Colonic mucosa (tissue), 4 donors: ENCODE measurements around the gene EIF1AX. TPM values are rescaled to one million over a fixed set of nuclear protein-coding genes. Genes with fewer than 3 reads are reported as not detected.

Experiments used
- DNase-seq: peaks from one replicate; pipeline ENCODE4 v3.0.0-alpha.2; 2020
- H3K27ac ChIP-seq: fragments of 200-600 bp; one replicate; pipeline ENCODE4 v1.8.0; 2021
- H3K27me3 ChIP-seq: fragments of 200-600 bp; one replicate; pipeline ENCODE4 v1.8.0; 2021
- H3K36me3 ChIP-seq: fragments of 200-600 bp; one replicate; pipeline ENCODE4 v1.8.0; 2021
- H3K4me1 ChIP-seq: fragments of 200-600 bp; one replicate; pipeline ENCODE4 v1.8.0; 2021; ENCODE audit warnings: mild to moderate bottlenecking
- H3K4me3 ChIP-seq: fragments of 200-600 bp; one replicate; pipeline ENCODE4 v1.8.0; 2021
- H3K9ac ChIP-seq, 2 donors: one replicate each; pipeline ENCODE4 v1.7.0; 2013; ENCODE audit warnings: control low read depth in 2 of 2, low read depth in 2 of 2, low read length in 2 of 2
- H3K9me3 ChIP-seq: fragments of 200-600 bp; one replicate; pipeline ENCODE4 v1.8.0; 2021
- CTCF ChIP-seq: fragments of 200-600 bp; IDR thresholded peaks from one replicate; pipeline ENCODE4 v1.8.0; 2022; ENCODE audit warnings: antibody characterized with exemption, mild to moderate bottlenecking
- intact Hi-C: fragments of 100-400 bp; cut with DNase I; formaldehyde crosslinking; loops from one replicate; pipeline ENCODE4 v1.14.1; 2022
- total RNA-seq, 2 donors: library from RNA; stranded (reverse); fragmentation: NEBNext Ultra II Directional in 1 of 2; extraction: Animal tissue kit (Norgen Biotek cat#: 25700) in 1 of 2; gene quantifications; one replicate each; pipeline ENCODE4 v1.2.1, GENCODE V29; 2021
- donor health status: healthy.
- donor health status: DM: no; HTN: no; CAD: no.
- donor health status: DM: no; HTN: no; CAD: no.

Gene EIF1AX
- total RNA-seq = 100 to 1,000 TPM; 106 to 149 TPM

- TF ChIP-seq CTCF = no peak
- Histone ChIP-seq H3K27me3 (no peaks in the 10 kb centered on the region), H3K4me3 (peak within 1 kb of the TSS; percentile 63), H3K9me3 (no peaks in the 10 kb centered on the region), H3K27ac (peak within 1 kb of the TSS; percentile 81), H3K36me3 (no peaks in the 10 kb centered on the region), H3K4me1 (no peaks in the 10 kb centered on the region), H3K9ac (peak within 1 kb of the TSS; percentile 91)
- peak; percentile 99 for DNase-seq
- intact Hi-C loops = loop anchor here (10.0 kb wide), 1 partner anchor 303 kb away; no protein-coding TSS in a partner anchor
Measured at GRCh38 chrX:20141281-20142220, at the start of gene EIF1AX. Gene EIF1AX (minus strand): TSS chrX:20141838. CDS start chrX:20141640, 198 bp downstream.

GRCh38 chrX:20189171-20189570 is 47.5 kb upstream of the EIF1AX start:
- Histone ChIP-seq H3K9ac (no peak overlapping the region), H3K4me1 (no peaks in the 10 kb centered on the region), H3K4me3 (no peak overlapping the region), H3K9me3 (no peaks in the 10 kb centered on the region), H3K27ac (no peak overlapping the region), H3K36me3 (no peaks in the 10 kb centered on the region), H3K27me3 (no peaks in the 10 kb centered on the region)
- intact Hi-C loops = no loop called here
- no peak for DNase-seq
- TF ChIP-seq CTCF = no peak

- H3K9ac ChIP-seq = no peak overlapping the region
- H3K4me3 ChIP-seq = no peak overlapping the region
- no peaks in the 10 kb centered on the region for H3K9me3 ChIP-seq
- no peaks in the 10 kb centered on the region for H3K27me3 ChIP-seq
- H3K36me3 ChIP-seq = no peaks in the 10 kb centered on the region
- DNase-seq = no peak
- no peak for TF ChIP-seq CTCF
- H3K4me1 ChIP-seq = no peaks in the 10 kb centered on the region
- intact Hi-C loops = no loop called here
- H3K27ac ChIP-seq = no peak overlapping the region
Measured at GRCh38 chrX:20181598-20182329, 40.1 kb upstream of the EIF1AX start.

GRCh38 chrX:20177093-20177492 is 35.5 kb upstream of the EIF1AX start:
- Histone ChIP-seq H3K4me1 (no peaks in the 10 kb centered on the region), H3K9me3 (no peaks in the 10 kb centered on the region), H3K4me3 (no peak overlapping the region), H3K27ac (no peak overlapping the region), H3K27me3 (no peaks in the 10 kb centered on the region), H3K9ac (no peak overlapping the region), H3K36me3 (no peaks in the 10 kb centered on the region)
- no peak for DNase-seq
- intact Hi-C loops = no loop called here
- no peak for TF ChIP-seq CTCF

GRCh38 chrX:20173856-20174255 is 32.2 kb upstream of the EIF1AX start:
- intact Hi-C loops = no loop called here
- no peaks in the 10 kb centered on the region for H3K4me1 ChIP-seq
- DNase-seq = no peak
- H3K9ac ChIP-seq = no peak overlapping the region
- no peak for TF ChIP-seq CTCF
- no peak overlapping the region for H3K4me3 ChIP-seq
- H3K27ac ChIP-seq = no peak overlapping the region
- no peaks in the 10 kb centered on the region for H3K36me3 ChIP-seq
- H3K9me3 ChIP-seq = no peaks in the 10 kb centered on the region
- no peaks in the 10 kb centered on the region for H3K27me3 ChIP-seq
